ENCODE data around the gene WDFY2. TPM values are rescaled to one million over a fixed set of nuclear protein-coding genes. Genes with fewer than 3 reads are reported as not detected.

The WDFY2 gene
- total RNA-seq, 1 experiment from 2014 or later: 8.2 TPM

DNA sequence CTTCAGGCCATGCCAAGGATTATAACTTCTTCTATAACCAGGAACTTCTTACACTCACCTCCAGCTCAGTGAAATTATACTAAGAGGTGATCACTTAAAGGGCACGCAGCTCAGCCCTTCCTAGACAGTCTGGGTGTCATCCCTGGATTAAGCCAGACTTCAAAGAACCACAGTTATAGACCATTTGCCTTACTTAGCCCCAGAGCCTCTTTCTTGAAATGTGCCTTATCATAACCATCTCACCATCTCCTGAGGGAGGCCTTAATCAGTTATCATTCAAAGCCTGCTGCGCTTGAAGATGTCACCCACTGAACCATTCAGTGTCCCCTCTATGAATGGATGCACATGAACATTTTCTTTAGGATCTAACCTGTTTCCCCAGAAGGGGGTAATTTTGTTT, 229.8 kb downstream of the WDFY2 start:
- DNase-seq (ENCODE audit: low read depth): no peak

DNA sequence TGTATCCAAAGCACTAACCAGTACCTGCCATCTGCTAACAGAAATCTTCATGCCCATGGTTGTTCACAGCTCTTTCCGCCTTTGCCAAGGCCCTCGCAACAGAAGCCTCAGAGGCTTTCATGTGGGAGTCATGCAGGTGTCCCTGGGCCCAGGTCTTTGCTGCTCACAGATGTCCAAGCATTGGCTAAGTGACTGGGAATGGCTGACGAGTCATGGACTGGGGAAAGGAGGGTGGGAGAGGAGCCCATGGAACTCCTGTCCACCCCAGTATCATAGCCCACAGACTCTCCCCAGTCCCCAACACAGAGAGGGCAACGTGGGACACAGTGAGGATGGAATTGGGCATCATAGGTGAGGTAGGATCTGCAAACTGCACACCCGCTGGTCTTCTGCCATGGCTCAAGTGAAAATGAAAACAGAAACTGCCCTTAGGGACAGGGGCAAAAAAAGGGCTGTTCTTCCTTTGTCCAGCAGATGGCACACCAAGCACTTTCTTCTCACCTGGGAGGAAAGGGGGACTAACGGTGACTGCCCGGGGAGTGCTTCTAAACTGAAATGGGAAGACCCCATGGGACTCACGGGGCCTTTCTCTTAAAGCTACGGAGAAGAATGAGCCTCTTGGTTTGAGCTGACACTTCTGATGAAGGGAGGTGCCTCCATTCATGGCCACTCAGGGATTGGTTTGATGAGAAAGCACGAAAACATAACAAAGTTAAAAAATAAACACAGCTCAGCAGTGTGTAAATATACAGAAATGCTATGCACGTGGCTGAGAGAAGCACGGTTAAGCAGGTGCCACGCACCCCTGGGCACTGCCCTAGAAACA, 230.8 kb downstream of the WDFY2 start:
- DNase-seq (ENCODE audit: low read depth): peak; percentile 50

DNA sequence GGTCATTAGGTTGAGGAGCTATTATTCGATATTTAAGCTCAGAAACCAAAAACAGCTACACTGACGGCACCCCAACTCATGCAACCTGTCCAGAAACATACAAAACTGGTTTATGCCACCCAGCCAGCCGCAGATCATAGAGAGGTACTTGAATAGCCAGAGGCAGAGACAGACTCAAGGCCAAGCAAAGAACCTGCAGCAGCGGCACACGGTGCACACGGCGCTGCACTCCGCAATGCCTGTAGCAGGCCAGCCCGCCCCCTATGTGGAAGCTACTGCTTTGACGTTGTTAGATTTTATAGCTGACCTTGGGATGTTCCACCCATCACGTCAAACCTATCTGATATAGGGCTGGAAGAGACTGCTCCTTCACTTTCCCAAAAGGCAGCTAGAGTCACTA, 231.6 kb downstream of the WDFY2 start:
- DNase-seq (ENCODE audit: low read depth): no peak

DNA sequence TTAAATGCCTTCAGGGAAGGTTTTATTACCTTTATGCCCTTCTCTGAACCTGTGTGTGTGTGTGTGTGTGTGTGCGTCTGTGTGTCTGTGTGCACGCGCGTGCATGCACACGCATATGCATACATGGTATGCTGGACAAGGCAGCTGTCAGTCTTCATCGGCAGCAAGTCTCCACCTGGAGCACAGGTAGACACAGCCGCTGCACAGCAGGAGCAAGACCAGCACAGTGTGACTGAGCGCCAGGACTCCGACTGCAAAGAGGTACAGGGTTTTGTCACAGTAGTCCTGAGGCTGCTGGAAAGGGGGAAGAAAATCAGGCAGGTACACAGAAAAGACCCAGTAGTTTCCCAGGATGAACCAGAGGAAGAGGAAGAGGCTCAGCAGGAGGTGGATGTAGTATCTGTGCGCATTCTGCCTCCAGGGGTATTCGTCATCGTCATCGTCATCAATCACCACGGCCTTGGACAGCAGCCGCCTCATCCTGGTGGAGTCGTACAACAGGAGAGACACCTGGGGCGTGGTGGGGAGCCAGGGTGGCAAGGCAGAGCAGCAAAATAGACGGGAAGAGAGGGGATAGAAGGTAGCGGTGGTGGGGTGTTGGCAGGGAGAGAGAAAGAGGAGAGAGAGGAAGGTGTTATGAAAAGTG, 232.5 kb downstream of the WDFY2 start:
- DNase-seq (ENCODE audit: low read depth): no peak

Other genes with a start within 250 kb of the WDFY2 start
- gene SERPINE3, start 244.8 kb upstream of the WDFY2 start, total RNA-seq (2014; rRNA removed): not detected in 2 replicates
- gene INTS6, start 131.4 kb upstream of the WDFY2 start, total RNA-seq (2014; rRNA removed): 37.1 and 38.7 TPM in 2 replicates
- 3.2 and 3.6 TPM in 2 replicates for gene DHRS12, start 219.7 kb downstream of the WDFY2 start, total RNA-seq (2014; rRNA removed)

All from LHCN-M2 (cell line).